Central memory CD8-positive, alpha-beta T cell (primary cell): ENCODE measurements around the gene METAP1.
"Not testable (repeated sequence)": the region's sequence is repeated elsewhere in the genome, so short reads cannot be mapped to it uniquely, and the experiment has no call there.

ENCODE experiments used
- ATAC-seq: fragments of 150-1000 bp; cut with Tn5 transposase; replicated peaks from 2 replicates; pipeline ENCODE4 v1.10.0; 2022; ENCODE audit warnings: mild to moderate bottlenecking, moderate FRiP score, moderate number of reproducible peaks; ENCODE audit not compliant: poor library complexity, severe bottlenecking; ENCODE audit errors: extremely low read depth
- DNase-seq, 2 donors: peaks; one replicate each; pipeline ENCODE4 v3.0.0; 2021; ENCODE audit warnings: low spot score in 2 of 2
- H3K27ac Mint-ChIP-seq: one replicate; pipeline ENCODE4 v1.8.0; 2022; ENCODE audit warnings: low read depth, mild to moderate bottlenecking, moderate library complexity, mixed read lengths
- H3K27me3 Mint-ChIP-seq: one replicate; pipeline ENCODE4 v1.8.0; 2022; ENCODE audit warnings: mixed read lengths
- H3K36me3 Mint-ChIP-seq: one replicate; pipeline ENCODE4 v1.8.0; 2022; ENCODE audit warnings: mild to moderate bottlenecking, moderate library complexity, mixed read lengths; ENCODE audit not compliant: insufficient read depth
- H3K4me1 Mint-ChIP-seq: one replicate; pipeline ENCODE4 v1.8.0; 2022; ENCODE audit warnings: mixed read lengths
- H3K4me3 Mint-ChIP-seq: one replicate; pipeline ENCODE4 v1.8.0; 2022; ENCODE audit warnings: mild to moderate bottlenecking, moderate library complexity, mixed read lengths
- H3K9me3 Mint-ChIP-seq: one replicate; pipeline ENCODE4 v1.8.0; 2022; ENCODE audit warnings: mixed read lengths

The METAP1 gene

DNA sequence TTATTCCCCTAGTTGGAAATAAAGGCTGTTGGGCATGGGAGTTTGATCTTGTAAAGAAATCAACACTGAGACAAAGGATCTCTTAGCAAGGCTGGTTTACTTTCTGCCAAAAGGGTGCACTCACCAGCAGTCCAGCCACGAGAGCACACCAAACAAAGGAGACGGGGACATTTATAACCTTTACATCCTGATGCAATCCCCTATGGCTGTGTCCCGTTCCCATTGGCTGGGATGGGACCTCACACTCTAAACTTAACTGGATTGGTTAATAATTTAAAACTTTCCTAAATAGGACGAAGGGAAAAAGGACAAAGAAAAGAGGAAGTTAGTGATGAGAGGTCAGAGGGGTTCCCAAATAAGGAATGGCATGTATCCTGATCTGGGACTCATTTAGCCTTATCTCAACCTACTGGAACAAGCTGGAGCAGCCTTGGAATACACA, 17.9 kb downstream of the METAP1 start:
- Mint-ChIP-seq H3K27me3 (no peaks in the 10 kb centered on the region), H3K36me3 (no peaks in the 10 kb centered on the region), H3K4me1 (peaks cover 55% of the 10 kb centered on the region), H3K4me3 (no peak overlapping the region), H3K9me3 (no peaks in the 10 kb centered on the region), H3K27ac (no peak overlapping the region)
- DNase-seq (no peak), ATAC-seq (no peak)

DNA sequence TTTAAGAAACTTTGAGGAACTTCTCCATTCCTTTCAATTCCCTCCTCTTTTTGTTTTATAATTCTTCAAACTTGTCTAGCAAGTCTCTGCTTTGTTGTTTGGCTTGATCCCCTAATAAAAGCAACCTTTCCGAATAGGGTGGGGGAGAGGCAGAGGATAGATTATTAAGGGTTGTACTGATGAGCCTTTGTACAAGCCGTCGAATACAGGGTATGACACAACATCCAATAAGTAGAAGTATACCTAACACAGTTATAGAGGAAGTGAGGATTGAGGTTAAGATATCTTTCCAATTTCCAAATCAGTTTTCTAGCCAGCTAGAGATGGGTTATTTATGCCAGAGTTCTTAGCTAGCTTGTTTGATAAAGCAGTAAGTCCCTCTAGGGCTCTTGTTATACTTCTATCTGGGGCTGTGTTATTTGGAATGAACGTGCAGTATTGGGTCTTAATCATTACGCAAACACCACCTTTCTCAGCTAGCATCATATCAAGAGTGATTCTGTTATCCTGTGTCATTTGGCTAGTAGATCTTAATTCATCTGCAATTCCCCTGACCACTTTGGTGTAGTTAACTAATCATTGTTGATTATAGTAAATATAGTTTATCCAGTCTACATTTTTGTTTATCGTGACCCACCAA, 18.5 kb downstream of the METAP1 start:
- Mint-ChIP-seq H3K27me3 (no peaks in the 10 kb centered on the region), H3K4me3 (no peak overlapping the region), H3K9me3 (no peaks in the 10 kb centered on the region), H3K4me1 (peaks cover 53% of the 10 kb centered on the region), H3K27ac (no peak overlapping the region), H3K36me3 (no peaks in the 10 kb centered on the region)
- ATAC-seq (no peak), DNase-seq (no peak)

DNA sequence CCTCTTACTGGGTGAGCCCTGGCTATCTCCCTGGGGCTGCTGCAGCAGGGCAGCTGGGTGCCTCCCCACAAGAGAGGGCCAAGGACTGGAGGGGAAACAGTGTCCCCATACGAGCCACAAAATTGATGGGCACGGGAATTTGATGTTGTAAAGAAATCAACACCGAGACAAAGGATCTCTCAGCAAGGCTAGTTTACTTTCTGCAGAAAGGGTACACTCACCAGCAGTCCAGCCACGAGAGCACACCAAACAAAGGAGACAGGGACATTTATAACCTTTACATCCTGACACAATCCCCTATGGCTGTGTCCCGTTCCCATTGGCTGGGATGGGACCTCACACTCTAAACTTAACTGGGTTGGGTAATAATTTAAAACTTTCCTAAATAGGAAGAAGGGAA, 25.9 kb downstream of the METAP1 start:
- Mint-ChIP-seq H3K4me3 (no peak overlapping the region), H3K4me1 (peaks cover 59% of the 10 kb centered on the region), H3K36me3 (peaks cover 2% of the 10 kb centered on the region), H3K27me3 (no peaks in the 10 kb centered on the region), H3K9me3 (no peaks in the 10 kb centered on the region), H3K27ac (no peak overlapping the region)
- ATAC-seq (no peak), DNase-seq (no peak)

DNA sequence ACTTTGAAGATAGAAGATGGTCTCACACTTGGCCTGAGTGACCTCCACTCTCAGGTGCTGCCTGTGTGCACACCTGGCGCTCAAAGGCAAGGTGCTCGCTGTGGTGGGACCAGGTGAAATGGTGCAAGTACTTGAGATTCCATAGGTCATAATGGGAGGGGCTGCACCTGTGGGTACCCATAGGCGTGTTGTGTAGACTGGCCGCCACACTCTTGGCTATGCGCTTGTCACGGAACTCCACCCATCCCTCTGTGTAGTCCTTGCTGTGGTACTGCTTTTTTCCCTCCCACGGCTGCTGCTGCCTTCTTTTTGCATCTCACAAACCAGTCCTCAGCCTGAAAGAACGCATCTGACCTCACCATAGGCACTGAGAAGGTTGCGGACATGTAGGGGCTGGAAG, 27.0 kb downstream of the METAP1 start:
- Mint-ChIP-seq H3K27me3 (no peaks in the 10 kb centered on the region), H3K27ac (no peak overlapping the region), H3K9me3 (no peaks in the 10 kb centered on the region), H3K4me1 (peaks cover 65% of the 10 kb centered on the region), H3K4me3 (no peak overlapping the region), H3K36me3 (peaks cover 2% of the 10 kb centered on the region)
- ATAC-seq (no peak), DNase-seq (no peak)

DNA sequence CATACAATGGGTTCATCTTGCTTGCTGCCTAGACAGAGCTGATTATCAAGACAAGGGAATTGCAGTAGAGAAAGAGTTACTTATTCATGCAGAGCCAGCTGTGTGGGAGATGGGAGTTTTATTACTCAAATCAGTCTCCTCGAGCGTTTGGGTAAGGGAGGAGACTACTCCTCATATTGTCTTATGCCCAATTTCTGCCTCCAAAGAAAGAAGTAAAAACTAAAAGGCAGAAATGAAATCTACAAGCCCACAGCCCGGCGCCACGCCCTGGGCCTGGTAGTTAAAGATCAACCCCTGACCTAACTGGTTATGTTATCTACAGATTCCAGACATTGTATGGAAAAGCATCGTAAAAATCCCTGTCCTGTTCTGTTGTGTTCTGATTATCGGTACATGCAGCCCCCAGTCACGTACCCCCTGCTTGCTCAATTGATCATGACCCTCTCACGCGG, 28.3 kb downstream of the METAP1 start:
- DNase-seq, H3K36me3 Mint-ChIP-seq, H3K4me3 Mint-ChIP-seq, ATAC-seq, H3K27me3 Mint-ChIP-seq, H3K9me3 Mint-ChIP-seq: not testable (repeated sequence)
- Mint-ChIP-seq H3K4me1 (peaks cover 60% of the 10 kb centered on the region), H3K27ac (peak overlapping the region; percentile 39)

DNA sequence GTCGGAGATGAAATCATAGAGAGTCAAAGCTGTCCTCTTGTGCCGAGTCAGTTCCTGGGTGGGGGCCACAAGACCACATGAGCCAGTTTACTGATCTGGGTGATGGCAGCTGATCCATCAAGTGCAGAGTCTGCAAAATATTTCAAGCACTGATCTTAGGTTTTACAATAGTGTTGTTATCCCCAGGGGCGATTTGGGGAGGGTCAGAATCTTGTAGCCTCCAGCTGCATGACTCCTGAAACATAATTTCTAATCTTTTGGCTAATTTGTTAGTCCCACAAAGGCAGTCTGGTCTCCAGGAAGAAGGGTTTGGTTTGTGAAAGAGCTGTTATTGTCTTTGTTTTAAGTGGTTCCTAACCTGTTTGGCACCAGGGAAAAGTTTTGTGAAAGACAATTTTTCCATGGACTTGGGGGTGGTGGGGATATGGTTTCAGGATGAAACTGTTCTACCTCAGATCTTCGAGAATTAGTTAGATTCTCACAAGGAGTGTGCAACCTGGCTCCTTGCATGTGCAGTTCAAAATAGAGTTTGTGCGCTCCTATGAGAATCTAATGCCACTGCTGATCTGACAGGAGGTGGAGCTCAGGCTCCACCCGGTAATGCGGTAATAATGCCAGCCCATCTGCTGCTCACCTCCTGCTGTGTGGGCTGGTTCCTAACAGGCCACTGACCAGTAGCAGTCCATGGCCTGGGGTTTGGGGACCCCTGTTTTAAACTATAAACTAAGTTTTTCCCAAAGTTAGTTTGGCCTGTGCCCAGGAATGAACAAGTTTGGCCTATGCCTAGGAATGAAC, 29.2 kb downstream of the METAP1 start:
- H3K9me3 Mint-ChIP-seq = no peaks in the 10 kb centered on the region
- no peaks in the 10 kb centered on the region for H3K27me3 Mint-ChIP-seq
- H3K27ac Mint-ChIP-seq = peak overlapping the region; percentile 39
- DNase-seq = no peak
- H3K4me1 Mint-ChIP-seq = peaks cover 62% of the 10 kb centered on the region
- no peak overlapping the region for H3K4me3 Mint-ChIP-seq
- peaks cover 3% of the 10 kb centered on the region for H3K36me3 Mint-ChIP-seq
- ATAC-seq = no peak

DNA sequence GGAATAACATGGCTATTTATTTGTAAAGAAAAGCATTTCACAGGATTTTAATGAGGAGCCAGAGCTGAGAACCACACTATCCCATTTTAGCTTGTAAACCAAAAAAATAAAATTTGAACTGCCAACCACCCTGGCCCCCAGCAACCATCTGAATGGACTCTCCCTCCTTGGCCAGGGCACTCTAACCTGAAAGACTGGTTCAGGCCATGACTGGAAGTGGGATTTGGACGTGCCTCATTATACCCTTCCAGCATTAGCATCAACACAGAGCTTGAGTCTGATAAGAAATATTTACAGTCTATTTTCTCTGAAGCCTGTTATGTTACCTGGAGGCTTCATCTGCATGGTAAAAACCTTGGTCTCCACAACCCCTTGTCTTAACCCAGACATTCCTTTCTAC, 30.0 kb downstream of the METAP1 start:
- peaks cover 4% of the 10 kb centered on the region for H3K36me3 Mint-ChIP-seq
- no peak for ATAC-seq
- no peak overlapping the region for H3K4me3 Mint-ChIP-seq
- peaks cover 67% of the 10 kb centered on the region for H3K4me1 Mint-ChIP-seq
- no peaks in the 10 kb centered on the region for H3K27me3 Mint-ChIP-seq
- no peak for DNase-seq
- no peak overlapping the region for H3K27ac Mint-ChIP-seq
- no peaks in the 10 kb centered on the region for H3K9me3 Mint-ChIP-seq

DNA sequence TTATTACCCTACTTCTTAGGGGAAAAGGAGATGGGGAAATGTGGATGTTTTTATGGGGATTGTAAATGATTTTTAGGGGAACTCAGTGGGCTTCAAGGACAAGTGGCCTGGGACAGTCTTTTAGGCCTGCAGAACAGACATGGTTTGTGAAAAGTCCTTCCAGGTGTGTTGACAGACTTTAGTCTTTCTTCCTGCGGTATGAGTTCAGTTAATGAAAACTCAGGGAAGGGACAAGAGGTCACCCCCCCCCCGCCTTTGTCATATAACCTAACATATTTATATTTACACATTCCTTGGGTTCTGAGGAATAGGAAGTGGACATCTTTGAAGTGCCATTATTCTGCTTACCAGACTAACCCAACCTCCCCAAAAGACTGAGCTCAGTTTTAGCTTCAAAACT, 31.8 kb downstream of the METAP1 start:
- Mint-ChIP-seq H3K4me1 (peaks cover 55% of the 10 kb centered on the region), H3K4me3 (no peak overlapping the region), H3K27ac (no peak overlapping the region), H3K9me3 (no peaks in the 10 kb centered on the region), H3K27me3 (no peaks in the 10 kb centered on the region), H3K36me3 (peaks cover 4% of the 10 kb centered on the region)
- DNase-seq = no peak
- no peak for ATAC-seq

DNA sequence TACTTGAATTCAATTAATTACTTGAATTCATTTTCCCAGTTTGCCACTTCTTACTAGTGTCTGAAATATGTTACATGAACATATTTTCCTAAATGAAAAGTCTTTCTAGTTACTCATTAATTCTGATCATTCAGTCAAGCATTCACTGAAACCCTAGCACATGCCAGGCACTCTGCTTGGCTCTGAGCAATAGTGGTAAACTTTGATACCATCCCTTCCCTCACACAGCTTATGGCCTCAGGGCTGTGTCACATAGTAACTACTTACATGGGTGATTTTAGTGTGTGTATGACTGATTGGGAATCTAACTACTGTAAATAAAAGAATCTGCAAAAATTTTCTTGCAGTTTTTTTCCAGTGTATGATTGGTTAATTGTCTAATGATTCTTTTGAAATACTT, 32.7 kb downstream of the METAP1 start:
- Mint-ChIP-seq H3K9me3 (no peaks in the 10 kb centered on the region), H3K27ac (peak overlapping the region; percentile 69), H3K4me3 (no peak overlapping the region), H3K27me3 (no peaks in the 10 kb centered on the region), H3K36me3 (peaks cover 4% of the 10 kb centered on the region), H3K4me1 (peaks cover 47% of the 10 kb centered on the region)
- ATAC-seq = no peak
- DNase-seq = no peak

DNA sequence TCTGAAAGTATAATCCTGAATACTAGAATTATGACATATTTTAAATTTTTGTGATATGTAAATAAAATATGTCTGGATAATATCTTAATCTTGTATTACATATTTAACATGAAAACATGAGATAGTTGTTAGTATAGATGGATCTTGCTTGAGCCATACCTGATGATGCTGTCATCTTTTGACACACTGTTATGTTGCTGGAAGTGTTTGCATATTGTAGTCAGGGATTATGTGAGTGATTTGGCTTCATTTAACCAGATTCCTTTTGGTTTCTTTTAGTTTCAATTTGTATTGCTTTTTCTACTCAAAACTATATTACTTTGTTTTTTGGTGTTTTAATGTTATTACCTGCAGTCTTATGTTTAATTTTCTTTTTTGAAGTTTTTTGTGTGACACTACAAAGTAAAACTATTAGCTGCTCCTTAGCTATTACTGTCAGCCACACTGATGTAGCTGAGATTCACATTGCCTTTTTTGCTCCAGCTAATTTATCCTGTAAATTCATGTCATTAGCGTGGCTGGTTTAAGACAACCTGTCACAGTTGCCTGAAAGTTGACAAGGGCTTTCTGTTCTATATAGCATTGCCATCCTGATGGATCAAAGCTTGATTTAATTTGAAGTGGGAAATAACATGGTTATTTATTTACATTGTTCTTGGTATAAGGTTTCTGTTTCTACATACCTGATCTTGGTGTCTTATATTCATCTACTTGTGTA, 33.7 kb downstream of the METAP1 start:
- DNase-seq (no peak), ATAC-seq (no peak)
- Mint-ChIP-seq H3K4me1 (peaks cover 44% of the 10 kb centered on the region), H3K27me3 (no peaks in the 10 kb centered on the region), H3K9me3 (no peaks in the 10 kb centered on the region), H3K27ac (peak overlapping the region; percentile 74), H3K36me3 (peaks cover 6% of the 10 kb centered on the region), H3K4me3 (no peak overlapping the region)

DNA sequence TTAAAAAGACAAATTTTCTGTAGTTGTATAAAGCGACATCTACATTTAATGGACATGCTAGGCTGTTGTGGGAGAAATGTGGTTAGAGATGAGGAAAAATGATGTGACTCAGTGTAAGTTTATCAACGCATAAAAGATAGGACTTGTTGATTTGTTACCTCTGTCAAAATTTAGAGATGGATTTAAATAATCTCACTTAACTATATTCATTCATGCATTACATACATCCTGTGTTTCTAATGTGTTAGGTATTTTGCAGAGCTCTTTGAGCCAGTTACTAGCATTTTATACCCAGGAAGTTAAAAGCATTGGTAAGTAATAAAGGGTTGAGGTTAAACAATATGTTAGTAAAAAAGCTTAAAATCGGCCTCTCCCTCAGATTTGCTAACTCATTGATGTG, 34.3 kb downstream of the METAP1 start:
- no peaks in the 10 kb centered on the region for H3K27me3 Mint-ChIP-seq
- peaks cover 37% of the 10 kb centered on the region for H3K4me1 Mint-ChIP-seq
- no peaks in the 10 kb centered on the region for H3K9me3 Mint-ChIP-seq
- peaks cover 8% of the 10 kb centered on the region for H3K36me3 Mint-ChIP-seq
- DNase-seq (no peak), ATAC-seq (no peak)
- no peak overlapping the region for H3K4me3 Mint-ChIP-seq
- H3K27ac Mint-ChIP-seq = peak overlapping the region; percentile 74

DNA sequence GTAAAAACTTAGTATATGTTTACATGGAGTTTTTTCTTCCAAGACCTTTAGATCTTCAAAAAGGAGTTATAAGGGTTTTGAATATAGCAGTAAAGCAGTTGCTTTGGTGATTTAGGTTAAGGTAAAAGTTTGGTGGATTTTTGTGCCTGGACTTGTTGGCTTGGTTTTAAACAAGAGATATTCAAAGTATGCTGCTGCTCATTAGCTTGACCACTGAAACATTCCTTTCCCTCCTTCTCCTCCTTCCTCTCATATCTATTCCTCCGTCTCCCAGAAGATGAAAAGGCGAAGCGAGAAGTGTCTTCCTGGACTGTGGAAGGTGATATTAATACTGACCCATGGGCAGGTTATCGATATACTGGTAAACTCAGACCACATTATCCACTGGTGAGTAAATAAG, 38.4 kb downstream of the METAP1 start:
- Mint-ChIP-seq H3K9me3 (no peaks in the 10 kb centered on the region), H3K27ac (no peak overlapping the region), H3K4me3 (no peak overlapping the region), H3K36me3 (peaks cover 8% of the 10 kb centered on the region), H3K4me1 (peaks cover 20% of the 10 kb centered on the region), H3K27me3 (no peaks in the 10 kb centered on the region)
- ATAC-seq (no peak), DNase-seq (no peak)

DNA sequence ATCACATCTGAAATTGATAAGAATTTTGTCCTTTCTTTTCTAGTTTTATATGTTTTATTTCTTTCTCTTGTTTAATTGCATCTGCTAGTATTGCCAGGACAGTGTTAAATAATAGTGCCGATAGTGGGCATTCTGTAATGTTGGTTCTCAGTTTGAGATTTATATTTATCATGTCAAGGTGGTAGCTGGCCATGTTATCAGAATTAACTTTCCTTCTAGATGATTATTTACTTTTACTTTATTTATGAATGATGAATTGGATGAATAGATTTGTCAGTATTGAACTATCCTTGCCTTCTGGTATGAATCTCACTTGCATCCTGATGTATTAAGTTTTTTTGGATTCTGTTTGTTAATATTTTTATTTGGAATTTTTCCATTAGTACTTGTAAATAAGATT, 42.7 kb downstream of the METAP1 start:
- DNase-seq = no peak
- peaks cover 7% of the 10 kb centered on the region for H3K36me3 Mint-ChIP-seq
- no peak for ATAC-seq
- H3K27me3 Mint-ChIP-seq = no peaks in the 10 kb centered on the region
- H3K9me3 Mint-ChIP-seq = no peaks in the 10 kb centered on the region
- H3K27ac Mint-ChIP-seq = no peak overlapping the region
- peaks cover 9% of the 10 kb centered on the region for H3K4me1 Mint-ChIP-seq
- no peak overlapping the region for H3K4me3 Mint-ChIP-seq
